Smooth muscle cell (in vitro differentiated cells): ENCODE measurements around the gene ST6GALNAC6. TPM values are rescaled to one million over a fixed set of nuclear protein-coding genes. Genes with fewer than 3 reads are reported as not detected.

Experiments used
- DNase-seq: peaks from one replicate; lab custom pipeline; 2025; ENCODE audit not compliant: unreplicated experiment; lab: John Stamatoyannopoulos, UW
- H2AFZ ChIP-seq: fragments of 200-600 bp; sonication (generic); 2 replicates; pipeline ENCODE4 v1.6.0; 2016; ENCODE audit warnings: antibody characterized with exemption, low read depth, mild to moderate bottlenecking
- H3F3A ChIP-seq: fragments of 200-600 bp; sonication (generic); 2 replicates; pipeline ENCODE4 v1.6.0; 2017; ENCODE audit warnings: antibody characterized with exemption, low read depth
- H3K27ac ChIP-seq: fragments of 200-600 bp; sonication (generic); 2 replicates; pipeline ENCODE4 v1.5.1; 2016; ENCODE audit warnings: low read depth, mild to moderate bottlenecking
- H3K27me3 ChIP-seq: fragments of 200-600 bp; sonication (generic); 2 replicates; pipeline ENCODE4 v1.6.1; 2016; ENCODE audit warnings: low read depth, mild to moderate bottlenecking
- H3K36me3 ChIP-seq: fragments of 200-600 bp; sonication (generic); 2 replicates; pipeline ENCODE4 v1.5.1; 2016; ENCODE audit warnings: low read depth
- H3K4me1 ChIP-seq: fragments of 200-600 bp; sonication (generic); 2 replicates; pipeline ENCODE4 v1.5.1; 2016; ENCODE audit warnings: low read depth
- H3K4me2 ChIP-seq: fragments of 200-600 bp; sonication (generic); 2 replicates; pipeline ENCODE4 v1.6.0; 2016; ENCODE audit warnings: mild to moderate bottlenecking
- H3K4me3 ChIP-seq: fragments of 200-600 bp; sonication (generic); 2 replicates; pipeline ENCODE4 v1.5.1; 2016; ENCODE audit warnings: mild to moderate bottlenecking
- H3K79me2 ChIP-seq: fragments of 200-600 bp; sonication (generic); 2 replicates; pipeline ENCODE4 v1.6.0; 2016; ENCODE audit warnings: low read depth, mild to moderate bottlenecking
- H3K9ac ChIP-seq: fragments of 200-600 bp; sonication (generic); 2 replicates; pipeline ENCODE4 v1.6.0; 2016; ENCODE audit warnings: low read depth
- H3K9me3 ChIP-seq: fragments of 200-600 bp; sonication (generic); replicated peaks from 2 replicates; pipeline ENCODE4 v1.5.1; 2016; ENCODE audit warnings: low read depth
- H4K20me1 ChIP-seq: fragments of 200-600 bp; sonication (generic); 2 replicates; pipeline ENCODE4 v1.6.0; 2016; ENCODE audit warnings: low read depth
- CTCF ChIP-seq: fragments of 200-600 bp; sonication (generic); IDR thresholded peaks from 2 replicates; pipeline ENCODE4 v1.5.1; 2017; ENCODE audit warnings: borderline replicate concordance, mild to moderate bottlenecking, antibody characterized with exemption; ENCODE audit not compliant: insufficient read depth, poor library complexity, severe bottlenecking
- WGBS: methylation state at CpG from one replicate; pipeline ENCODE4 v1.1.7; 2016; ENCODE audit warnings: low lambda C conversion rate; 5-methylcytosine and 5-hydroxymethylcytosine counted together
- polyA plus RNA-seq: library from polyadenylated mRNA; unstranded; fragments of >200 nt; fragmentation: Nextera tagmentation; extraction: Ambion mirVana; gene quantifications from 2 replicates; pipeline ENCODE4 v1.2.1, GENCODE V29; 2016
- total RNA-seq: library from RNA; depleted of rRNA; stranded (reverse); fragments of >200 nt; gene quantifications from 2 replicates; pipeline ENCODE4 v1.2.3, GENCODE V29; 2014

Gene ST6GALNAC6
- total and polyA plus RNA-seq, 2 experiments from 2014 or later = 36.4 to 65.8 TPM

- H3F3A ChIP-seq = no peaks in the 10 kb centered on the region
- H2AFZ ChIP-seq = no peak overlapping the region
- no peak overlapping the region for H3K9ac ChIP-seq
- no peaks in the 10 kb centered on the region for H3K79me2 ChIP-seq
- no peaks in the 10 kb centered on the region for H3K9me3 ChIP-seq
- no peaks in the 10 kb centered on the region for H4K20me1 ChIP-seq
- H3K36me3 ChIP-seq = no peaks in the 10 kb centered on the region
- no peak overlapping the region for H3K4me3 ChIP-seq
- H3K4me2 ChIP-seq = no peak overlapping the region
- no peak for TF ChIP-seq CTCF
- no peak for DNase-seq
- no peaks in the 10 kb centered on the region for H3K27me3 ChIP-seq
- WGBS = 77% methylated on average over 5 of the region's 5 CpGs
- peaks cover 8% of the 10 kb centered on the region for H3K4me1 ChIP-seq
- H3K27ac ChIP-seq = no peak overlapping the region
These were observed 5.8 kb upstream of the ST6GALNAC6 start for GRCh38 chr9:127905004-127905728.

- Histone ChIP-seq H2AFZ (no peak overlapping the region), H3F3A (no peaks in the 10 kb centered on the region), H3K4me2 (no peak overlapping the region), H4K20me1 (no peaks in the 10 kb centered on the region), H3K9me3 (no peaks in the 10 kb centered on the region), H3K27ac (no peak overlapping the region), H3K36me3 (no peaks in the 10 kb centered on the region), H3K9ac (no peak overlapping the region), H3K4me3 (no peak overlapping the region), H3K4me1 (peaks cover 12% of the 10 kb centered on the region), H3K79me2 (no peaks in the 10 kb centered on the region), H3K27me3 (no peaks in the 10 kb centered on the region)
- DNase-seq = no peak
- WGBS = 81% methylated on average over 12 of the region's 12 CpGs
- TF ChIP-seq CTCF = no peak
These were observed 5.2 kb upstream of the ST6GALNAC6 start for GRCh38 chr9:127904561-127905003.

- Histone ChIP-seq H4K20me1 (no peaks in the 10 kb centered on the region), H3K4me1 (peaks cover 12% of the 10 kb centered on the region), H3K4me2 (no peak overlapping the region), H3K9ac (no peak overlapping the region), H3K27ac (no peak overlapping the region), H3K27me3 (no peaks in the 10 kb centered on the region), H3K9me3 (no peaks in the 10 kb centered on the region), H2AFZ (no peak overlapping the region), H3K4me3 (no peak overlapping the region), H3K79me2 (no peaks in the 10 kb centered on the region), H3F3A (no peaks in the 10 kb centered on the region), H3K36me3 (no peaks in the 10 kb centered on the region)
- WGBS = 43% methylated on average over 17 of the region's 17 CpGs
- TF ChIP-seq CTCF = no peak
- DNase-seq = no peak
These were observed 4.4 kb upstream of the ST6GALNAC6 start for GRCh38 chr9:127903557-127904475.
